SKM-1 treated with dmso at 0.1 percent for 144 hours (cell line): ENCODE results near the gene GNAQ.

Experiments
- DNase-seq: peaks from one replicate; lab custom pipeline; 2025; ENCODE audit not compliant: unreplicated experiment; lab: John Stamatoyannopoulos, UW

GNAQ gene

DNA sequence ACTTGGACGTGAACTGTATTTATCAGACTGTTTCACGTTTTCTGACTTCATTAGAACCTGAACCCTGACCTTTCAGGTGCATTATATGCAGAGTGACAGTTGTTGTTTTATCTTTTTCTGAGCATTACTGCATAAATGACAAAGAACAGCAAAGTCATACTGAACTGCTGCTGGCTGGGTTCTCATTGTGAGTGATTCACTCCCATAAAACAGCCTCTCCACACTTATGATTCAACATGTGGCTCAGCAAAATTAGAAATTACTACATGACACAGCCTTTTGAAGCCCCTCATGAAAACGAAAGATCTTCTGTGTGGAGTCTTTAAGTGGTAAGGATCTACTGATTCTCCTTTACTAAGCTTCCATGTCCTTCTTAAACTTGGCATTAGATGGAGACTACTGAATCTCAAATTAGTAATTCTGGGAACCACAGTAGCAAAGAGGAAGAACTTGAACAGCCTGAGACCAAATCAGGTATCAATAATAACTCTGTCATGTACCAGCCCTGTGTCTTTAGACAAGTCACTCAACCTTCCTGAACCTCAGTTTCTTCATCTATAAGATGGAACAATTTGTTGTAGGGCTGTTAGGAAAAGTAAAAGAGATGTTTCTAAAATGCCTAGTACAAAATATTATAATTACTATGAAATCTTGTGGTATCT is 211.2 kb downstream of the GNAQ start:
- no peak for DNase-seq

DNA sequence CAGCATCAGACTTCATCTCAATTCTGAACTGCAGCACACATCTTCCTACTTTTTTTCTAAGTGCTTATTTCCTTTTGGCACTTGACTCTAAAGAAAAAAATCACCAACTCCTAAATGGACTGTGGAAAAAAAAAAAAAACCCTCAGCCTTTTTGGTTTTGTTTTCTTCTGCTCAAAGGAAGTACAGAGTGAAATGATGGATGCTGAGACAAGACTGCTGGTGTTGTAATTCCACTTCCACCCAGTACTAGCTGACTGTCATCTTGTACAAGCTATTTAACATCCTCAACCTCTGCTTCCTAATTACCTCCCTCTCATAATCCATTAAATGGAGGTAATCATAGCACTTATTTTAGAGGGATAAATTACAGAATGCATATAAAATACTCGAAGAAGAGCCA is 212.0 kb downstream of the GNAQ start:
- no peak for DNase-seq

DNA sequence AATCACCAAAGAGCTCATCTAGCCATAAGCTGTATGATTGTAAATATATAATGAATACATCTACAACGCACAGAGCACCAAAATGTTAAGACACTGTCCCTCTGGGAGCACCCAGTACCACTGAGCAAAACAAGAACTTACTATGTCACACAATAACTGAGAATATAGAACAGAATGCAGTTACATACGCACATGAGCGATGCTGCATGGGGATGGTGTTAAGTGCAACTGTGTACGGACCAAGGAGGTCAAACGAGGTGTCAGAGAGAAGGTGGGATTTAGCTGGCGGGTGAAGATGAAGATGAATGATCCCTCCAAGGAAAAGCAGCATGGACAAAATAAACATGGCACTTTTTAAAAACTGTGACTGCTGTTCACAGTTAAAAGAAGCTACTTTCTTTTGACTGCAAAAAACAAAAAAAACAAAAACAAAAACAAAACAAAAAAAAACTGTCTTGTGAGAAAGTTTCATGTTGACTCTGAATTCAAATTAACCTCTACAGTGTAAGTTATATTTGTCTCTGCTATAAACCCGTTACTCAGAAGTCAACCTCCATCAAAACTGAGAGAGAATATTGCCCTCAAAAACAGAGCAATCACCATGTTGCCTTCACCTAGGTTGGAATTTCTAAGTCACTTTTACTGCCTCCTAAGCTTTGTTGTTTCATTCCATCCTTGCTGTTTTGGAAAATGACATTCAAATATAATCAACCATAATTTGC is 213.9 kb downstream of the GNAQ start:
- DNase-seq: no peak

- DNase-seq: no peak
Observed at GRCh38 chr9:77816641-77817341, 214.8 kb downstream of the GNAQ start.

DNA sequence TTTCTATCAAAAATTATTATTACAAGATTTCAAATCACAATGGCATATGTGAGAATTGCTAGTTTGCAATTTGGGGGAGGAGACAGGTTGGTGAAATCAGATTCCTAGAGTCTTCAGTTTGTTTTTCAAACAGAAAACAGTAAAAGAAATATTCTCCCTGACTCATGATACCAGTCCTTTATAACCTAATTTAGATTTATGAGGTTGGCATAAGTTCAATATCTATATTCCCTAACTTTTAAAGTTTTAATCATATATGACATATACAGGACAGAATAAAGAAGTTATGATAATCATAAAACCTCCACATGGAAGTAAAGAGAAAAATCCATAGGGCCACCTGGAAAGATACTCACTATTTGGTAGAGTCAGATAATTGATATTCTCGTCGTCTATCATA is 216.4 kb downstream of the GNAQ start:
- DNase-seq: no peak

DNA sequence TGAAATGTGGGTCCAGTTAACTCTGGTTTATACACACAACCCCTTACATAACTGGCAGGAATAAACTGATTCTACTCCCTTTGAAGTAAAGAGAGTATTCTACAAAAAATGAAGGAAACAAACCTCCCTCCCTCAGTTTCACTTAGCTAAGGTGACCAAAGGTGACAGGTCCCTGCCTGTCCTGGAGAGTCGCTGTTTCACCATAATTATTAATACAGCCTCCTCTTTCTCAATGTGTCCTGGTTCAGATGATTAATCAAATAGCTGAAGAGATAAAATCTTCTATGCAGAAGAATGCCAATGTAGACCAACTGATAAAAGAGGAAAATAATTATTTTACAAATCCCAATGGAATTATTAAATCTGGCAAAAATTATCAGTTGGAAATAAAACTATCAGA is 219.8 kb downstream of the GNAQ start:
- DNase-seq: no peak

GRCh38 chr9:77810637-77811119 is 220.9 kb downstream of the GNAQ start:
- DNase-seq: no peak

DNA sequence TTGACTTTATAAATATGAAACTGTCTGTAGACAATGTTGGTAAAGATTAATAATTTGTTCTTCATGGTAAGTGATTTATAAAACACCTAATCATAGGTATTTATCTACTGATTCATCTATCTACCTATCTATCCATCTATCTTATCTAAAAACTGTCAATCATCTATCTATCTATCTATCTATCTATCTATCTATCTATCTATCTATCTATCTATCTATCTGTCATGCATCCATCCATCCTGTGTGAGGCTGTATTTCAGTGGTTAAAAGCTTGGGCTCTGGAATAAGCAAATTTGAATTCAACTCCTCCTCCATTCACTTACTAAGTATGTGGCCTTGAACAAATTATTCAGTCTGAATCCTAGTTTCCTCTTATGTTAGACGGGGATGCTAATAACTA is 221.6 kb downstream of the GNAQ start:
- no peak for DNase-seq

DNA sequence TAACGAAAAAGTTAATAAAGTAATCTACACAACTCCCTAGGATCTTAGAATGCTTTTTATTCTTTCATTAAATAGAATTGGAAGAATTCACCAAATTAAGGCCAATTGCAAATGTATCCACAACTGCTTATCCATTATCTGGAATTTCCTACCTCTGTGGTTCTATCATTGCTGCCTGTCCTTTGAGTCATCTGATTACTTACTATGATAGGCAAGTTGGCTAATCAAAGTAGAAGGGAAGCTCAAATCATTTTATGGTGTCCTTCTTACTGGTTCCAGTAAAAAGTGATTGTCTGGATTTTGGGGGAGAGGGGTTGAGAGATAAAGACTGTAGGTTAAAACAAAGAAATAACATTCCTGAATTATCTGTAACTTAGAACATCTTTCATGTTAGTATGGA is 222.1 kb downstream of the GNAQ start:
- no peak for DNase-seq

DNA sequence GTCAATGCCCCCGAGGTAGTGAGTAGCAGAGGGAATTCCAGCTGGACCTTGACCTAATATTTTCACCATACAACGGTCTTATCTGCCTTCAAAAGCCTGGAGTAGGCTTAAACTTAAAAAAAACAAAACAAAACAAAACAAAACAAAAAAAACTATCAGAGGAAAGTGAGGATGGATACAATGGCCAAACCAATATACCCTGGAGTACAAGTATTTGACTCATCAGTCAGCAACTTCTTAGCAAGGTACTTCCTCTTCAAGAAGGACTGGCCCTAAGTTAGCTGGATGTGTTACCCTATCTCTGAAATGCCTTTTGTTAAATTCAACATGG is 222.9 kb downstream of the GNAQ start:
- no peak for DNase-seq

DNA sequence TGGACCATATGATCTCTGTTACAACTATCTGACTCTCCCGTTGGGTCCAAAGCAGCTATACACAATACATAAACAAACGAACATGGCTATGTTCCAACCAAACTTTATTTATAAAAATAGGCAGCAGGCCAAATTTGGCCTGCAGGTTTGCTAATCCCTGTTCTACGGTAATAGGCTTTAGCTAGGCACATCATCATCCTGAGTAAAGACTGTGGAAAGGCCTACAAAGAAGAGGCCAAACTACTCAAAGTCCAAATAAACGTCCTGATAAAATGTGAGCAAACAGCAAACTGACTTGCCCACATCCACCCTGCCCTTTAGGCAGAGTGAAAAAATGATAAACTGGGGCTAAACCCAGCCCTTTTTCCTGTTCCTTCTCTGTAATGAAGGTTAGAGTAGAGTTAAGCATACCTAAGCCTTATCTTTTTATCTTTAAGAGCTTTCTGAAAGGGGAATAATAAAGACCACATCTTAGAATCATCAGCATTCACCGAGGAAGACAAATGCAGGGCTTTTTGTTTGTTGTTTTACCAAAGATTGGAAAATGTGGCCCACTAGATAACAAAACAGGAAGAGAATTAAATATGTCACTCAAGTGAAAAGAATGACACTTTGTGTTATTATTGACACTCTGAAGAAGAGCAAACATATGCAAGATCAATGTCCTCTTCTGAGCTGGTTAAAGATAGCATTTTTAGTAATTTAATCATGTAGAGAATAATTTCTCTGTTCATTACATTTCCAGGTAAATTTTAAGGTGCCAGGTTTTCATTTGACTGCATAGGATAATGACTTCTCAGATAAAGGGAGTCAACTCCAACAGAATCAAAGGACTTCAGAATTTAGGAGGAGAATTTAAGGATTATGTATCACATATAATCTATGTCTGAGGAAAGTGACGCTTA is 223.5 kb downstream of the GNAQ start:
- DNase-seq: no peak

GRCh38 chr9:77807281-77807683 is 224.3 kb downstream of the GNAQ start:
- no peak for DNase-seq

DNA sequence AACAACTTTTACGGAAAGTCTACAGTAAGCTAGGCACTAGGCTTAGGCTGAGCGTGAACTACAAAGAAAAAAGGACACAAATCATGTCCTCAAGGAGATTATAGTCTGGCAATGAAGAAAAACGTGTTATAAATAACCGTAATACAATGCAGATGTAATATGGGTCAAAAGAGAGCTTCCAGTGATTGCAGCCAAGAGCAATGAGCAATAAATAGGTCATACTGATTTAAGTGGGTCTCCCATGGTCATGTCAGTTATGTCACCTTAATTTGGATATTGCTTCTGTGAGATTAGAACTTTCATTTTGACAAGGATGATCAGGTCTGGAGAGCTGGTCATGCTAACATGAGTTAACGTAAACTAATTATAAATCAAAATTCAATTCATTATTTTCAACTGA is 224.9 kb downstream of the GNAQ start:
- no peak for DNase-seq

DNA sequence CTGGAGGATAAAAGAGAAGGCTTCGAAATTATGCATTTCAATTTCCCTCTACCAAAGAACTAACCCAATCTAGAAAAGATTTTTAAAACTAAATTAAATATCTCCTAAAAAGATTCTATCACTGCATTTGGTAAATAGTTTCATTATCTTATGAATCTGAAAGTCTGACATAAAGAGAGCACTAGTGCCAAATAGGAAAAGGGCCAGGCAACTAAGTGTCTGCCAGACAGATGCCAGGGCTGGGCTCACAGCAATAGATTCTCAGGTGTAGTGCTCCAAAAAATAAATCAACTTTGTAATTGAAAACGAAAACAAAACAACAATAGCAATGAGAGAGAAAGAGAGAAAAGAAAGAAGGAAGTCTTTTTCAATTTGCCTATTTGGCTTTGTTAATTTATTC is 225.8 kb downstream of the GNAQ start:
- no peak for DNase-seq

DNA sequence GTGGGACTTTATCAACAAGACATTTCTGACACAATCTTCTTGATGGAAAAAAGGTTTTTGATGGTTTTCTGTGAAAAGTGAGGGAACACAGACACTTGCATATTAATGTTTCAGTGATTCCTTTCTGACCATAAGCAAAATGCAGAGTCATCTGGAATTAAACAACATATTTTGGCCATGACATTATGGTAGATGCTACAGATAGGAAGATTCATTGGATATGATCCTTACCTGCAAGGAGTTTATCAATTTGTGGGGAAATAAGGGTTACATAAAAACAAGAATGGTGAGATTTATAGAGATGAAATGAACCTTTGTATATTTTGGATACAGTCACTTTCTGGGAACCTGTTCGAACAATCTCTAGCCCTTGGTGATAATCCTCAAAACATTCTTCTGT is 228.2 kb downstream of the GNAQ start:
- no peak for DNase-seq

DNA sequence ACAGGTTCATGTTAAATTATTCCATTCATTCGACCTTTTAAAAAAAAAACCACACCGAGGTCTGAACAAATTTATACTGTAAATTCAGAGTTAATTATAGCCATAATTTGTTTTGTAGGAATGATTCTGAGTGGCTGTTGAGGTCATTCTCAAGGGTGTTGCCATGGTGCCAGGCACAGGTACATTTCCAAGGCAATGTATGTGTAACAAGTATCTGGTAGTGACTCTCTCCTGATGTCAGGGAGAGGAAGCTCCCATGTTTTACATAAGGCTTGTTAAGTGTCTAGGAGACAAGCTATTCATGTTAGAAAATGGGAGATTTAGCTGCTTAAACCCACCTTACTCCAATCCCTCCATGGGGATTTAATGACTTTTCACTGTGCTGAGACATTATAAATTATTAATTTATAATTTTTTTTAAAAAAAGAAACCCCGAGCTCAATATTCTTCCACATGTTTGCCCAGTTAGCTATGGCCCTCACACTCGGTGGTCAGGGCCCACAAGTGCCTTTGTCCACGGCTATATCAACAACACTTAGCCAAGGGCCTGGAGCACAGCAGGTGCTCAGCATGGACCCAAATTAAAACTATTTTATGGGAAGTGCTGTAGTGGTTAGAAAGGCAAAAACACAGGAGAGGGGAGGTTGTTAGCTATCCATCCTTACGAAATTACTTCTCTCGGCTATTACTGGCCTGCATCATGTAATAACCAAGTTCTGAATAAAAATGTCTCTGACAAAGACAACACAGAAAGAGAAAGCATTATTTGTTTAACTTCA is 228.9 kb downstream of the GNAQ start:
- DNase-seq: no peak

- DNase-seq: no peak
Observed at GRCh38 chr9:77802064-77802463, 229.5 kb downstream of the GNAQ start.

- DNase-seq: no peak
Observed at GRCh38 chr9:77800924-77801551, 230.6 kb downstream of the GNAQ start.

DNA sequence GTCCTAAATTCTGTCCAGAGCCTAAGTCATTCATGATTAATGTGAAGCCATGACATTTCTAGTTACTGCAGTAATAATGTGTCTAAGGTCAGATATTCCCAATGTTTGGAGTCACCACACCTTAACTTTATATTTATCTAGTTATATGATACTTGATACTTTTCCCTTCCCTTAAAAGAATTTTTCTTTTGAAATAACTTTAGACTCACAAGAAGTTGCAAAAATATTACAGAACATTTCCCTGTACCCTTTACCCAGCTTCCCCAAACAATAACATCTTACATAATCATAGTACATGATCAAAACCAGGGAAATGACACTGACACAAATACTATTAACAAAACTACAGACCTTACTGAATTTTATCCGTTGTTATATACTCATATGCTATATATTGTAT is 233.5 kb downstream of the GNAQ start:
- DNase-seq: no peak

DNA sequence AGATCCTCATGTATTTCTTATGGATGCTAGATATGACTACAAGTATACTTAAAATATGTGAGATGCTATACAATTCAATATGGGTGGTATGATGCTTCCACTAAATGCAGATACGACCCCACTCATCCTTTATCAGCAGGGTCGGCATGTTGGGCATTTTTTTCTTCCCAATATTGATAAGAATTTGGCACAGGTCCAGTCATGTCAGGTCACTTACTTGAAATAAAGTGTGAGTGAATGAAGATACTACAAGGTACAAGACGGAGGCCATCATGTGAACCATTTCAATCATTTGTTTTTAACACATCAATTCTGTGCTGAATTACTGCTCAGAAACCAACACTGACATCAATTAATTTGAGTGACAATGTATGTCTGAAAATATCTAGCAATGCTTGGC is 236.6 kb downstream of the GNAQ start:
- no peak for DNase-seq
